CD4-positive, alpha-beta T cell treated with Interleukin-2 at 100 ng/mL for 4 hours (primary cell): ENCODE results near the gene GLT6D1.
"Not testable (repeated sequence)": the region's sequence is repeated elsewhere in the genome, so short reads cannot be mapped to it uniquely, and the experiment has no call there.

ENCODE experiments used
- DNase-seq: peaks from one replicate; pipeline ENCODE4 v3.0.0-alpha.2; 2020; ENCODE audit warnings: low spot score

GLT6D1 gene, protein sequence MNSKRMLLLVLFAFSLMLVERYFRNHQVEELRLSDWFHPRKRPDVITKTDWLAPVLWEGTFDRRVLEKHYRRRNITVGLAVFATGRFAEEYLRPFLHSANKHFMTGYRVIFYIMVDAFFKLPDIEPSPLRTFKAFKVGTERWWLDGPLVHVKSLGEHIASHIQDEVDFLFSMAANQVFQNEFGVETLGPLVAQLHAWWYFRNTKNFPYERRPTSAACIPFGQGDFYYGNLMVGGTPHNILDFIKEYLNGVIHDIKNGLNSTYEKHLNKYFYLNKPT

DNA sequence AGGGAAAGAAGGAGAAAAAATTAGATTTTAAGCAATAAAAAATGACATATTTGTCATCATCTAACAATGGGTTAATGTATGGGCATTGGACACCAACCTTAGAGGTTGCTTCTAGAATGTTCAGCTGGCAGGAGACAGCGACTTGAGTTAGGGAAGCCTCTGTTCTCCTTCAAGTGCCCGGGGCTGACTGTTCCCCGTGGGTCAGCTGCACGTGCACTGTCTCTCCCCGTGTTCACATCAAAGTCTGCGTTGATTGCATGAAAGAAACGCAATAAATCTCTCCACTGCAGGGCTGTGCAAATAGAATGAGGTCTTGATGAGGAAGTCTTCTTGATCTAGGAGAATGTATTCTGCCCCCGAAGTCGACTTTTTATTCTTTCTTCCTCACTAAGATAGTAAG is at the start of gene GLT6D1:
TSS of gene GLT6D1 (minus strand) at position 345 of the 400 bp plus-strand sequence. CDS start 353 bp downstream, outside the sequence.
- DNase-seq = no peak

DNA sequence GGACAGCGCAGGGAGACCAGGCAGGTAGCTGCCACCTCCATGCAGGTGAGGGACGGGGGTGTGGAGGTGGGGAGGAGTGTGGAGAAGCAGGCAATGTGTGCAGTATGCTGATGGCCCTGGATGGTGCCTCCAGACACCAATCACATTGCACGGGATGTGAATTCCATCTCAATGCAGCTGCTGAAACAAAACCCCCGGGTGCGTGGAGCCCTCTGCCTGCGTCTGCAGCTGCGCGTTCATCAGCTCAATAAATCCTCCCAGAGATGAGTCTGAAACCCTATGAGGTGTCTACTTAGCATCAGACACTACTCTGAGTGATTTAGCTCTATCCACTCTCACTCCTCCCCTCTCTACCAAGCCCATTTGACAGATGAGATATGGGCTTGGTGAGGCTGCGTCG is 49.7 kb upstream of the GLT6D1 start:
- no peak for DNase-seq

DNA sequence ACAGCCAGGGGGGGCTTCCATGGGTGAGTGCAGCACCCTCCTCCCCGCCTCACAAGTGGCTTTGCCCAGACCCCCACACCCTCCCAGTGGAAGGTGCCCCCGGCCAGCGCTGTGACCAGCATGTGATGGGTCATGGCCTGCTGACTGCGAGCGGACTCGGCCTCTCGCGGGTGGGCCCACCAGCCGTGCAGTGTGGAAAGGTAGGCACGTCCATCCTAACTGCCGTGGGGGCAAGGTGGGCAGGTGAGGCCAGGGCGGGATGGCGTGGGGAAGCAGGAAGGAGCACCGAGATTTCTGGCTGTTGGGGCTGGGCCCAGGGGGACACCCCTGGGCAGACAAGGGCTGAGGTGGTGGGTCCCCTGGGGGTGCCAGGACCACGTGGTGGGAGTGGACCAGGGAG is 47.9 kb upstream of the GLT6D1 start:
- no peak for DNase-seq

DNA sequence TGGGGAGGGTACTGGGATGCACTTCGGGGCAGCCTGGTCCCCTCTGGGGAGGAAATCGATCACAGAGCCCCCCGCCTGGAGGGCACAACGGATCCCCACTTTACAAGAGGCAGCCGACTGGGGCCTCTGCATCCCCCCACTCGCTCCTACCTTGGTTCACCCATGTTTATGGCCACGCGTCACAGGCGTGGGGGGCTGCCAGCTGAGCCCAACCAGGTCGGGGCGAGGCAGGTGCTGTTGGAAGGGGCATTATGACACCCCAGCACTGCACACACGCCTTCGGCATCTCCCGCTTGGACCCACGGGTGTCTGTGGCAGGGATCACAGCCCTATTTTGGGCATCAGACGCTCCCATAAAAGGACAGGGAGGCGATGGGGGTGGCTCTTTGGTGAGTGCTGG is 45.4 kb upstream of the GLT6D1 start:
- no peak for DNase-seq

DNA sequence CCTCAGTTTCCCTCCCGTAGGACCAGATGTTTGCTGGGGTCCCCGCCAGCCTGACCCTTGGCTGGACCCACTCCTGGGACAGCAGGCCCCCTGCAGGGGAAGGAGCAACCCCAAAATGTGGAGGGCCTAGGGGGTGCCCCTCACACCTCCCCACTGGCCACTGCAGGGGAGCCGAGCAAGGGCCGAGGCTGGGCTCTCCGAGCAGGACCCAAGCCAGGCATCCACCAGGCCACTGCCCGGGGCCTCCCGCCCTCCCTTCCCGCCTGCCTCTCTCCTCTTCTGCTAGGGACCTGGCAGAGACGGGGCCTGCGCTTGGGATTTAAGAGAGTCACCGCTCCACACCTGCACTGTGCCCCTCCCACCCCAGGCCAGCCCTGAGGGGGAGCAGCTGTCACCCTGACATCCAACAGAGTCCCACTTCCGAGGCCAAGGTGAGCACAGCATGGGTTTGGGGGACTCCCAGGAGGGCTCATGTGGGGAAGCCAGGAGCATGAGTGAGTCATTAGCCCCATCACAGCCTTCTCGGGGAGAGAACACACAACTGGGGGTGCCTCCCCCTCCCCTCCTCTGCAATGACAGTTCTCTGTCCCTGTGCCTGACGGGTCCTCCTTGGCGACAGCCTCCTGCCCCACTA is 44.2 kb upstream of the GLT6D1 start:
- no peak for DNase-seq

DNA sequence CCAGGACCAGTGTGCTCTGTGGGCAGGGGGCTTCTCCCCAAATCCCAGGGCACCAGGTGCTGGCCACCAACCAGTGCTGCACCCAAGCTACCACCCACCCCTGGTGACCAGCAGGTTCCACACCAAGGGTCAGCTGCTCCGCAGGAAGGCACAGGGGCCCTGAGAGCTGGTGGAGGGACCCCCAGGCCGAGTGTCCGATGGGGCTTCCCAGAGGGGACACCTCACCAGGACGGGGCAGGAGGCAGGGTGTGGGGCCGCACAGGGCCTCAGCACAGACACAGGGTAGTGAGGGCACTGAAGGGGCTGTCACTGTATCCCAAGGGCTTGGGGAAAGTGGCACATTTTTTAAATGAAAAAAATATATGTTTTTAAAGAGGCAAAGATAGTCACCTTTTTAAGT is 41.8 kb upstream of the GLT6D1 start:
- no peak for DNase-seq

DNA sequence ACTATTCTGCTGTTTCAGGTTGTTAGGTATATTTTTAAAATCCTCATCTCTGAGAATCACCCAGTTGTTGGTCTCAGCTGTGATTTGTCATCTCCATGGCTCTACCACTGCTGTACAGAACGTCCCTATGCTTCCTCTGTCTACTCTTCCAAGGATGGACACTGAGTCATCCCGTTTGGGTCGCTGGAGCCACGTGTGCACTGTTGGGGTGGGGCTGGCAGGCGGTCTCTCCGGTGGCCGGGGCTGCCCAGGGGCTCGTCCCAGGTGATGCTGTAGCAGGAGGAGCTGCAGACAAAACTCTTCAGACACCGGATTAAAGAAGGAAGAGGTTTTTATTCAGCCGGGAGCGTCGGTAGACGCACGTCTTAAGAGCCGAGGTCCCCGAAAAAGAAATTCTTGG is 40.7 kb upstream of the GLT6D1 start:
- no peak for DNase-seq

DNA sequence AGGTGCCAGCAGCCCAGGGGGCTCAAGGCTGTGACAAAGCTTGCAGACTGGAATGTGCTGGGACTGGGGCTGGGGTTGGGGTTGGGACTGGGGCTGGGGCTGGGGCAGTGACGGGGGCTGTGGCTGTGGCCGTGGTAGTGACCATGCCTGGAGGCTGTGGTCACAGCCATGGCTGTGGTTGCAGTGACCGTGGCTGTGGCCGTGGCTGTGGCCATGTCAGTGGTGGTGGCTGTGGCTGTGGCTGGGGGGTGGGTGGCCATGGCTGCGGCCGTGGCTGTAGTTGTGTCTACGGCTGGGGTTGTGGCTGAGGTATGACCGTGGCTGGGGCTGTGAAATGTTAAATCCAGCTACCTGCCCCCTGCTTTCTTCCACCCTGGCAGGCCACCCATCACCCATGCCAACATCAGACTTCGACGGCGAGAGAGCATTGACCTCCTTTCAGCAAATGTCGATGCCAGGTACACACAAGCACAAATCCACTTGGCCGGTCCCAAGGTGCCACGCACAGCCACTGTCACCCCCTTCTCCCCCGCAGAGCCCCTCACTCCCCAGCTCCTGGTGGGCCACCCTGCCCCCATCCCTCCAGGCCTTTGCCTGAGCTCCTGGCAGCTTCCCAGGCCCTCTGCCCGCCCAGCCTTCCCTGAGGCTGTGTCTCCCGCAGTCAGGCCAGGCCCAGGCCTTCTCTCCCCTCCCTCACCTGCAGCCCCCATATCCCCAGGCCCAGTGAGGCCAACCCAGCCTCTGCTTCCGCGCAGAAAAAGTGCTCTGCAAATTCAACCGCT is 39.1 kb upstream of the GLT6D1 start:
- no peak for DNase-seq

DNA sequence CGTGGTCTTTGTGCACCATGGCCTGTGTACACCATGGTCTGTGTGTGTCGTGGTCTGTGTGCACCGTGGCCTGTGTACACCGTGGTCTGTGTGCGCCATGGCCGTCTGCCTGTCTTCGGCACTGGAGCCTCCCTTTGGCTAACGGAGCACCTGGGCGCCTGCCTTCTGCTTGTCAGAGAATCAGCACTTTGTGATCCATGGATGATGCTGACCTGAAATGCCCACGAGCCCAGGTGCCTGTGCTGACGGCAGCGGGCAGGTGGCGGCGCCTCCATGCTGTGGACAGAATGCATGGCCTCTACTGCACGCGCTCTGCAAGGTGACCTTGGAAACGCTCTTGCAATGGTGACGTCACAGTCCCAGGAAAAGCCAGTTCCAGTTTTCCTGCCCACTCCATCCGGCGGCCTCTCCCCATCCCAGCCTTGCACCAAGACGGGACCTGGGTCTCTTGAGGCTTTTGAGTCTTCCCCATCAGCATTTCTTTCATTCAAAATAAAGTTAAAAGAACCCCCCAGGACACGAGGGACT is 38.4 kb upstream of the GLT6D1 start:
- no peak for DNase-seq

DNA sequence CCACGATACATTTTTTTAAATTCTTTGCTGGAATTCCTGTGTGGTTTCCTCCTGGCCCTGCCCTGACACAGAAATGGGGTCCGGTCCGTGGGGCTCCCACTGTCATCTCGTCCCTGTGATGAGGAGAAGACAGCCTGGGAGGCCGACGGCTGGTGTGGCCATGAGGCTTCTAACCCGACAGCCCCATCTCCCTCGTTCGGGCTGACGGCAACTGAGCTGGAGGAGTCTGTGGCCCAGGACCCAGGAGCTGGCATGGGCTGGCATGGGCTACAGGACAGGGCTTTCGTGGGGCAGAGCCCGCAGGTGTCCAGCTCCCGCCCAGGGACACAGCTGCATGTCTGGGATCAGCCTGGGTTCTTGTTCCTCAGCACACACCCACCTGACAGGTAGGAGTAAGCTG is 37.6 kb upstream of the GLT6D1 start:
- no peak for DNase-seq

DNA sequence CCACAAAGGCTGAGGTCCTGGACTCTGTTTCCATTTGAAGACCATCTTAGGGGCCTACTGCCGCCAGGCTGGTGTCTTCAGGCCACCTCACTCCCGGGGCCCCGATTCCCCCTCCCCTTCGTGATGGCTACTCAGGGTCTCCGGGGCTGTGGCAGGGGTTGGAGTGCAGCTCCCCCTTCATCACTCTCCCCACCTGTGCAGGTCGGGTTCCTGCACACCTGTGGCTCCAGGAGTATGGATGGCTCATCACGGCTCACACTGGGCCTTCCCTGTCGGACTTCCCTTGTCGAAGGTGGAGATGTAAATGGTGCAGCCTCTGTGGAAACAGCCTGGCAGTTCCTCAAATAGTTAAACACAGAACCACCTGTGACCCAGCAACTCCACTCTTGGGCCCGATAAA is 35.6 kb upstream of the GLT6D1 start:
- DNase-seq = no peak

DNA sequence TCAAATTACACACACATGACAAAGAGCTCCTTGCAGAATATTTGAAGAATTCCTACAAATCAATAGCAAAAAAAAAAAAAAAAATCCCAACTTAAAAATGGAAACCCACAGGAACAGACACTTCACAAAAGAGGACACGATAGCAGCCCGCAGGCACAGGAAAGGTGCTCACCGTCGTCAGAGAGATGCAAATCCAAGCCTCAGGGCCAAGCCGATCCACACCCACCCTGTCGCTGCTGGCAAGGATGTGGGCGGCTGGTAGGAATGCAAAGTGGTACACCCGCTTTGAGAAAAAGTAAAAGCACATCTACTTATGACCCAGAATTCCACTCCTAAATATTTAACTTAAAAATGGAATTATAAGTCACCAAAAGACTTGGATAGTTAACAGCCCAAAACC is 34.6 kb upstream of the GLT6D1 start:
- DNase-seq = no peak

DNA sequence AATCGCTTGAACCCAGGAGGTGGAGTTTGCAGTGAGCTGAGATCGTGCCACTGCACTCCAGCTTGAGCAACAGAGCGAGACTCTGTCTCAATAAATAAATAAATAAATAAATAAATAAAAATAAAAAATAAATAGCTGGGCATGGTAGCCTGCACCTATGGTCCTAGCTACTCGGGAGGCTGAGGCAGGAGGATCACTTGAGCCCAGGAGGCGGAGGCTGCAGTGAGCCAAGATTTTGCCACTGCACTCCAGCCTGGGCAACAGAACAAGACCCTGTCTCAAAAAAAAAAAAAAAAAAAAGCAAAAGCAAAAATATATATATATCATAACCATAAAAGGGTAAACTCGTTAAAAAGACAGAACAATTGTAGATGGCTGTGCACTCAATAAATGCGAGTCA is 33.4 kb upstream of the GLT6D1 start:
- not testable (repeated sequence) for DNase-seq

DNA sequence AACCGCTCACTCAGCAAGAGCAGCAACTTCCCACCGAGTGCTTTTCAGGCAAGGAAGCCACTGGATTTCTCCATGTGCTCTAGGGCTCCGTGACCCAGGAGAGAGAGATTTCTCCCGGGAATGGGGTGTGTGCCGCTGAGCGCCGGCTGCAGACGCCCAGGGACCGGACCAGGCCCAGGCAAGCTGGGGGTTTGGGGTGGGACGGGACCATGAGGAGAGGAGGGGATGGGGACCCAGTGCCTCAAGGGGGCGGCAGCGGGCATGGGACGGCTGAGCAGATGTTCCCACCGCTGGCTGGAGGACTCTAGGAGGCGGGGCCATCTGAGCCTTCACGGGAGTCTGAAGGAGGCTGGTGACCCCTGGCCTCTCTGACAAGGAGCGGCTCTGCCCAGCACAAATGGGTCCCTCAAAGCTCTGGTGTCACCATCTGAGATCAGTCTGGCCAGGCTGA is 32.3 kb upstream of the GLT6D1 start:
- no peak for DNase-seq

DNA sequence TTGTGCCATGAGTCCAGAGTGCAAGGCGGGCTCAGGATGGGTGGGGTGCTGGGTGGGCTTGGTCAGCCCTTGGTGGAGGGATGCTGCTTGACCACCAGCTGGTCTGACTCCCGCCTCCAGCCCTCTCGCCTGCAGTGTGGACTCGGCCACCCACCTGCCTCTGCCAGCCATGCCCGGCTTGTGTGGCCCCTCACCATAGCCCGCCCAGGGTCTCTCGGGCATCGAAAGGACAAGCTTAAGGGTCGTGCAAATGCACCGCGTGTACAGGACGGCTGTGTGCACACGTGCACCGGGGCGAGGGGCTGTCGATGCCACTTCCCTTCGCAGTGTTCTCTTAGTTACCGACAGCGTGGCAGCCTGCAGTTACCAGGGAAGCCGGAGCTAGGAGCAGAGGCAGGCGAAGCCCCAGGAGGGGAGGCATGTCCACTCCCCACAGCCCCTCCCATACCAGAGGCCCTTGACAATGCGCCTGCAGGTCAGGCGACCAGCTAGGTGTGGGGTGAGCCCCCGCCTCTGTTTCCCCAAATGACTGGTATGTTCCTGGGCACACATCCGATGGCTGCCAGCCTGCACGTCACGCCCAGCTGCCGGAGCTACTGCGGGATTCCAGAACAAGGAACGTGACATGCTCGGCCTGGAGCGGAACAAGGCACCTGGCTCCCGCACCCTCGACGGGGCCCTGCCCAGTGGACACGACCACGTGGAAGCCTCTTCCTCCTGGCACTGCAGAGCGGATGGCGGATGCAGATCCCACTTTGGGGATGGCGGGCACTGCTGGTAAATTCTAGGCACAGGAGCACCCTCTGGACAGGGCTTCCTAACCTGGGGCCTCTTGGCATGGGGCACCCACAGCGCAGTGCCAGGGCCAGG is 31.6 kb upstream of the GLT6D1 start:
- no peak for DNase-seq

DNA sequence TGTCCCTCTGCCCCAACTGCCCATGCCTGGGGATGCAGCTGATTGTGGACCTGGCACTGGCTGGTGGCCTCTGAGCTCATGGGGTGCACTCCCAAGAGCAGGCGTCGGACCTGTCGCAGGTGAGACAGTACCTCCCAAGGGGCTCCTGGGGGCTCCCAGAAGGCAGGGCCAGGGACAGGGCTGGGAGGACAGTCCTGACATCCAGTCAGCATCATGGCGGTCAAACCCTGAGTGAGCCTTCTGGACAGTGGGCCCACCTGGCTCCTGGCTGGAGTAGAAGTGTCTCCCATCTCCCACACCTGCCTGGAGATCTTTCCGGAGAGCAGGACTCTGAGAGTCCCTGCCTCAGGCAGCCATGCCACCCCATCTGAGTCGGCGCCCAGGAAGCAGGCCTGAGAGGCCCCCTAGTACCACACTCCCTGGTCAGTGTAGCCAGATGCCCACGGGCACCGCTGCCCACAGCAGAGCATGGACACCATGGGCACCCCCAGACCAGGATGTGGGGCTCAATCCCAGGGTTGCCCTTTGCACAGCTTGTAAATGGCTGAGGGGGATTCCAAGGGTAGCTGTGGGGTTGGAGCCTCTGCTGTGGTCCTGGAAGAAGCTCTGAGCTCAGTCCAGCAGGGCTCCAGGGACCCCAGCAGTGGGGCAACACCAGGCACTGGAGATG is 30.4 kb upstream of the GLT6D1 start:
- no peak for DNase-seq

DNA sequence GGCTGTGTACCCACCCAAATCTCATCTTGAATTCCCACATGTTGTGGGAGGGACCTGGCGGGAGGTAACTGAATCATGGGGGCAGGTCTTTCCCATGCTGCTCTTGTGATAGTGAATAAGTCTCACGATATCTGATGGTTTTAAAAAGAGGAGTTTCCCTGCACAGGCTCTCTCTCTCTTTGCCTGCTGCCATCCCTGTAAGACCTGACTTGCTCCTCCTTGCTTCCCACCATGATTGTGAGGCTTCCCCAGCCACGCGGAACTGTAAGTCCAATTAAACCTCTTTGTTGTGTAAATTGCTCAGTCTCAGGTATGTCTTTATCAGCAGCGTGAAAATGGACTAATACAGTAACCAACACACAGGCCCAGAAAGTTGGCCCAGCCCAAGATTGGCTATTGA is 29.7 kb upstream of the GLT6D1 start:
- not testable (repeated sequence) for DNase-seq

DNA sequence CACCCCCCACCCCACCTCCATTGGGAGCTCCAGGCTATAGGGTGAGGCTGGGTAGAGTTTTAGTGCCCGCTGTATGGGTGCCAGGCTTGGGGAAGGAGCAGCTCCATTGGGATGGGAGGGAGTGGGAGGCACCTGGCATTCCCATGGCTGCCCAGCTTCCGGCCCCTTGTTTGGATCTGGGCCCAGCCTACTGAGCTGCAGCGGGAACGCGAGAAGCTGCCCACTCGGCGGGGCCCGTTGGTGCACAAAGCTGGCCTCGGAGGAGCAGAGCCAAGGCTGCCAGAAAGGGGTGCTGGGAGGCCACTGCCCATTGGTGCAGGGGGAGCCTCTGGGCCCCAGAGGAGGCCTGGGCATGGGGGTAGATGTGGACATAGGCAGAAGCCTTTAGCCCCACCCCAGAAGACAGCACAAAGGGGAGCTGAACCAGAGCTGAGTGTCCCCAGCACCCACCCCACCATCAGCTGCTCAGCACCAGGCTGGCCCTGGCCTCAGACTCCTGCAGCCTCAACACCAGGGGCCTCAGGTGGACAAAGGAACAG is 28.2 kb upstream of the GLT6D1 start:
- no peak for DNase-seq

DNA sequence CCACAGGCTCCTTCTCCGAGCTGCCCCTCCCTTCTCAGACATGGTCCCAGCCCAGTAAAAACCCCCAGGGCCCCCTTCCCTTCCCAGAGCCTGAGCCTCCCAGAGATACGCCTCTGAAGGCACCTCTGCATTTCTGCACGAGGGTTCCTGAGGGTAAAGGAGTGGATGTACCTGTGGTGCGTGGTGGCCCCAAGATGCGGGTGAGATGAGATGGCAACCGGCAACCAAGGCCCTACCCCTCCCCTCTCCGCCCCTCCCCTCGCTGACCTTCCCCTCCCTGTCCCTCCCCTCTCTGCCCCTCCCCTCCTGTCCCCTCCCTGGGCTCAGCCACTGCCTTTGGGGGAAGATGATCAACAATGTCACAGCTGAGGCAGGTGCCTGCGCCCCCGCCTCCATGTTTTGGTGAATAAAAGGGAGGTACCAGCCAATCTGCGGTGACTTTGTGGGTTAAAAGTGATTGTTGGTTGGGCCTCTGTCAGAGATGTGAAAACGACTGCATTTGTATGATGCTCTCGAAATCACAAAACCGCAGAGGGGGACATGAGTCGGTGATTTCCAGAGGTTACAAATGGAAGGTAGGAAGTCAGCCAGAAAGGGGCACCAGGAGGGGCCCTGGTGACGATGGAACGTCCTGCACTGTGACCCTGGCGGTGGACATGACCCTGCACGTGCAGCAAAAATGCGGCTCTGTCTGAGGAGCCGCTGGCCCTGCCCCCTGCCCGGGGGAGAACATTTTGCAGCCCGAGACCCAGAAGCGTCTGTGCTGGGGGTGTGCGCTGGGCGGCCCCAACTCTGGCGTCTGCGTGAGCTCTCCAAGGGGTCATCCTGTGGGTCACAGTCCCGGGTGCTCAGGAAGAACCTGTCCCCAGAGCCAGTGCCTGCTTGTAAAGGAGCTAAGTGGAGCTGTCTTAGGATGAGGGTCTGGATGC is 27.5 kb upstream of the GLT6D1 start:
- DNase-seq = no peak

DNA sequence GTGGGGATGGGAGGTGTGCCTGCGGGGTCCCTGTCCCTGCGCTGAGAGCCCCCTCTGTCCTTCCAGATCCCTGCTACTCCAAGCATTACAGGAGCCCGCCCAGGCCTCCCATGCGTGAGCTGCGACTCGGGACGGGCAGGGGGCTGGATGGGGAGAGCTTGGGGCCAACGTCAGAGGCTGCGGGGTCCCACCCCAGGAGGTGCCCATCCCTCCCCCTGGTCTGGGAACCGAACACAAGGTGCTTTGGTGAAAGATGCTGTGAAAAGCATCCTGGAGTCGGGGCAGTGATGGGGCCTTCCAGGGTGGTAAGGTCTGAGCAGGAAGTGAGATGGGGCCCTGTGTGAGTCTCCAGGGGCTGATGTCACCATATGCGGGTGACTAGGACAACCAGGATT is 26.5 kb upstream of the GLT6D1 start:
- DNase-seq = no peak
